MM.1S (cell line): Measurements from ENCODE around the gene SYNRG.

ENCODE experiments used
- EZH2phosphoT487 ChIP-seq: fragments of 300-600 bp; sonication (generic); IDR thresholded peaks from 2 replicates; pipeline ENCODE4 v1.6.1; 2018; ENCODE audit warnings: antibody characterized with exemption, low read length
- TF ChIP-seq, protein P1 (sequence below): fragments of 300-600 bp; sonication (generic); IDR thresholded peaks from 2 replicates; pipeline ENCODE4 v1.5.1; 2016; ENCODE audit warnings: antibody characterized with exemption, low read length, mixed read lengths

DNA sequence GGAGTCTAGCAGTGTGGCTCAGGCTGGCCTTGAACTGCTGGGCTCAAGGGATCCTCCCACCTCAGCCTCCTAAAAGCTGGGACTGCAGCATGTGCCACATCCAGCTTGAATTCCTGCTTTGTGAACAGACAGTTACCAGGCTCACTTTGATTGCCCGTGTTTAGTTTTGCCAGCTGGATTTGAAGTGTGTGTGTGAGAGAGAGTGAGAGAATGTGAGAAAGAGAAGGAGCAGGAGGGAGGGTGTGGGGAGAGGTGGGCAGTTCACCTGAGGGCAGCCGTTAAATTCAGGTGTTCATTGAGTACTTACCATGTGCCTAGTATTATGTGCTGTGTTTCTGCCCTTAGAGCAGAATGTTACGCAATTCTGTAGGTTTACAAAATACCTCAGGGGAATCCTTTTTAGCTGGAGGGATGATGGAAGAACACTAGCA, 114.8 kb downstream of the SYNRG start:
- no peak for TF ChIP-seq EZH2phosphoT487
- TF ChIP-seq, protein P1, sequence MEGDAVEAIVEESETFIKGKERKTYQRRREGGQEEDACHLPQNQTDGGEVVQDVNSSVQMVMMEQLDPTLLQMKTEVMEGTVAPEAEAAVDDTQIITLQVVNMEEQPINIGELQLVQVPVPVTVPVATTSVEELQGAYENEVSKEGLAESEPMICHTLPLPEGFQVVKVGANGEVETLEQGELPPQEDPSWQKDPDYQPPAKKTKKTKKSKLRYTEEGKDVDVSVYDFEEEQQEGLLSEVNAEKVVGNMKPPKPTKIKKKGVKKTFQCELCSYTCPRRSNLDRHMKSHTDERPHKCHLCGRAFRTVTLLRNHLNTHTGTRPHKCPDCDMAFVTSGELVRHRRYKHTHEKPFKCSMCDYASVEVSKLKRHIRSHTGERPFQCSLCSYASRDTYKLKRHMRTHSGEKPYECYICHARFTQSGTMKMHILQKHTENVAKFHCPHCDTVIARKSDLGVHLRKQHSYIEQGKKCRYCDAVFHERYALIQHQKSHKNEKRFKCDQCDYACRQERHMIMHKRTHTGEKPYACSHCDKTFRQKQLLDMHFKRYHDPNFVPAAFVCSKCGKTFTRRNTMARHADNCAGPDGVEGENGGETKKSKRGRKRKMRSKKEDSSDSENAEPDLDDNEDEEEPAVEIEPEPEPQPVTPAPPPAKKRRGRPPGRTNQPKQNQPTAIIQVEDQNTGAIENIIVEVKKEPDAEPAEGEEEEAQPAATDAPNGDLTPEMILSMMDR: no peak
